NCI-H69 (cell line): Measurements from ENCODE around the gene MARVELD2.

ENCODE experiments used
- DNase-seq: peaks from one replicate; lab custom pipeline; 2025; lab: John Stamatoyannopoulos, UW

Gene MARVELD2

GRCh38 chr5:69492923-69493395 is 78.0 kb downstream of the MARVELD2 start:
- peak; percentile 83 for DNase-seq

GRCh38 chr5:69493396-69494133 is 78.6 kb downstream of the MARVELD2 start:
- DNase-seq: peak; percentile 79
